Kidney tubule cell (primary cell): Measurements from ENCODE around the gene PTPN3.

ENCODE experiments used
- DNase-seq: peaks from one replicate; pipeline ENCODE4 v3.0.0-alpha.2; 2018; ENCODE audit warnings: low spot score

The PTPN3 gene

DNA sequence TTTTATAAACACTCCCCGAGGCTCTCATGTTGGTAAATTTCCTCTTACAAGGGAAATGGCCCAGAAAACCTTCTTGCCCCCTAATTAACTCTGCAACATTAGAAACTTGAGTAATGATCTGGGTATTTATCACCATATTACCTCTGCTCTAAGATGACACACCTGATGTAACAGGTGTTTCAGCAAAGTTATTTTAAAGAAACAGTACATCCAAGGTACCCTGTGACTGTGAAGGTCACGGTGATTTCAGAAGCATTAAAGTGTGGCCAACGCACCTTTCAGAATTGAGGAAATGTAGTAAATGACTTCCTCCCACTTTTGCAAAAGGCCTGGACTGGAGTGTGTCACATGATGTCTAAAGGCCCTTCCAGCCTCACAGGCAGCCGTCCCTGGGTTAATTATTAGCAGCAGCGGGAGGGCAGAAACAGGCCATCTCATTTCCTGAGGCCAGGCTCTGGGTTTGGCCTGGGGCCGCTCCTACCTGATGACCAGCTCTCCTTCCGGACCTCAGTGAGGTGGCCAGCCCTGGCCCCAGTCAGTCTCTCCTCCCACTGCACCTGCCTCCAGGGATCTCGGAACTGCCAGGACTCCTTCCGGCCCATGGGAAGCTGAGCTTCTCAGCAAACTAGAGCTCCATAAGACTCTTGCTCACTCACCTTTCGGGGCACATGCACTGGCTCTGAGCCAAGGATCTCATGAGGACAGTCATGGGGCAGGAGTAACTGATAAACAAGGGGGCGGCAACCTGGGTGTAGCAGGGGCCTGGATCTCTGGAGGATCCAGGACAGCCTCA, 20.7 kb downstream of the PTPN3 start:
- peak; percentile 100 for DNase-seq

DNA sequence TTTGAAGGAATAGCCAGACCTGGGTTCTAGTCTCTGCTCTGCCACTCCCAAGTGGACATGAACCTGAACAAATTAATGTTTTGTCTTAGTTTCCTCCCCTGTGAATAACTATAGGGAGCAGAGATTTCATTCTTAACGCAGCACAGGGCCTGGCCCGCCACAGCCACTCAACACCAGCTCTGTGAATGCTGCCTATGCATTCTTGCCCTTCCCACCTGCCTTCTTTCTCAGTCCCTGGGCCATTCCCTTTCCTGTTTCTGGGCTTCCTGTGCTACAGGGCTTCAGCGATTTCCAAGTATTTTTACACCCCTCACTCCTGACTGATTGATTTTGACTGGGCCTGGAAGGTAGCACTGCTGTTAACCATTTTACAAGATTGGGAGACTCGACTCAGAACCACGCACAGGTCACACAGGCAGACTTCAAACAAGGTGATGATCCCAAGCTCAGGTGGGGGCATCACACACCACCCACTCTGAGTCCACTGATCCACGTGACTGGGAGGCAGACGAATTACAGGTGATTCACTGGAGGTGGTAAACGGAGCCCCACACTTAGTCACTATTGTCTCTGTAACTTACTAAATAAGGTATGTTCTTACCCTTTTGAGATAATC, 21.4 kb downstream of the PTPN3 start:
- DNase-seq, result peak; percentile 93

DNA sequence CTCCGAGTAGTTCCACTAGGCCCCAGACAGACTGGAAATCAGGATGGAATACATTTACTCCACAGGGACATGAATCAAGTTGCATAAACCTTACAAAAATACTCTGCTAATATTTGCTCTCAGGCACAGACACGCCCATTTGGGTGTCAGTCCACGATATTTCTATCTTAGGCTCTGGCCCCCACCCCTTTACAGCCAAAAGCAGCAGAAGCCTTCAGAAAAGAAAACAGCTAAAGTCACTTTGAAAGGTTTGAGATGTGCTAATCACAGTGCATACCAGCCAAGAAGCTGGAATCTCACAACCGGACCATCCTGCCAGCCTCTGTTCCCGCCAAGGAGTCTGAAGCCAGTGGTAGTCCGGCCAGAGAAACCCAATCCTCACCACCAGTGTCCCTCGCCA, 22.6 kb downstream of the PTPN3 start:
- no peak for DNase-seq

DNA sequence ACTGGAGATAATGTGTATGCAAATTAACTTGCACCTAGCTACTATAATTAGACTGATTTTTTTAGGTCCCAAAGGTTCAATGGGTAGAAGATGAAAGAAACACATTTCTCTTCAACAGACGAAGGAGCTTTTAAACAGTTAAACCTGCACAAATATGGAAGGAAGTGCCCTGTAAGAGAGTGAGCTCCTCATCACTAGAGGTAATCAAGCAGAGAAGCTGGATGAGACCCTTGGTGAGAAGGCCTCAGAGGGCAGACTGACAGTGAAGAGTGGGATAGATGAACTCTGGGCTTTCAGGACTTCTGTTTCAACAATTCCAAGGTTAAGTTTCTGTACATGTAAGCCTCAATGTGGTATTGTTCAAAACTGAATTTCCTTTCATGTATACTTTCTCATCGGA, 23.2 kb downstream of the PTPN3 start:
- no peak for DNase-seq

DNA sequence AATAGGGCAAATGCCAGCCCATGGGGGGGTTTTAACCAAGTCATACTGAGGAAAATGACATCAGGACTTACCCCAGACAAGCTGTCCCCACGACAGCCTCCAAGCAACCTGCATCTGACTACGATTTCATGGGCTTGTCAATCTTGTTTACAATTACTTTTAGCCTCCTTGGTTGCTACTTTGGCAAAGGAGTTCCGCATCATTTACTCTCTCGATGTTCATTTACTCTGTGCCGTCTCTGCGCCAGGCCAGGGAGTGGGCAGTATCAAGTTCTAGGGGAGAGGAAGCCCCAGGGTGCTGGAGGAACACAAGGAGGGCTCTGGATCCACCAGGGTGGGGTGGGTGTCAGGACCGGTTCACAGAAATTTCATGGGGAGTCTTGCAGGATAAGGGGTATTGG, 23.9 kb downstream of the PTPN3 start:
- DNase-seq, result peak; percentile 54

DNA sequence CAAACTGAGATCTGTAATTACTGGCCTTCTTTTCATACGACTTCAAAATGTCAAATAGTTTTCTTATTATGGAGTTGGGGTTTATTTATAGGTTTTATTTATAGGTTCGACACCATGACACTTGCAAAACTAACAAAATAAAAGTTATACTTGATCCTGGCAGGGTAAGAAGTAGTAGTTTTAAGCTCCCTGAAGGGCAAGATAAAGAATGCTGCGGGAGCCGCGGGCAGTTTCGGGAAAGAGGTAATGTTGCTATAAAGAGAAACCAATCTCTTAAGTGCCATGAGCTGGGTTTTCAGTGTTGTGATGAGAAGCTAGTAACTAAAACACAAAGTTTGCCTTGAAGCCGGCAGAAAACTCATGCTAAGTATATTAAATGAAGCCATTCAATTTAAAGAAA, 24.8 kb downstream of the PTPN3 start:
- DNase-seq, result no peak

DNA sequence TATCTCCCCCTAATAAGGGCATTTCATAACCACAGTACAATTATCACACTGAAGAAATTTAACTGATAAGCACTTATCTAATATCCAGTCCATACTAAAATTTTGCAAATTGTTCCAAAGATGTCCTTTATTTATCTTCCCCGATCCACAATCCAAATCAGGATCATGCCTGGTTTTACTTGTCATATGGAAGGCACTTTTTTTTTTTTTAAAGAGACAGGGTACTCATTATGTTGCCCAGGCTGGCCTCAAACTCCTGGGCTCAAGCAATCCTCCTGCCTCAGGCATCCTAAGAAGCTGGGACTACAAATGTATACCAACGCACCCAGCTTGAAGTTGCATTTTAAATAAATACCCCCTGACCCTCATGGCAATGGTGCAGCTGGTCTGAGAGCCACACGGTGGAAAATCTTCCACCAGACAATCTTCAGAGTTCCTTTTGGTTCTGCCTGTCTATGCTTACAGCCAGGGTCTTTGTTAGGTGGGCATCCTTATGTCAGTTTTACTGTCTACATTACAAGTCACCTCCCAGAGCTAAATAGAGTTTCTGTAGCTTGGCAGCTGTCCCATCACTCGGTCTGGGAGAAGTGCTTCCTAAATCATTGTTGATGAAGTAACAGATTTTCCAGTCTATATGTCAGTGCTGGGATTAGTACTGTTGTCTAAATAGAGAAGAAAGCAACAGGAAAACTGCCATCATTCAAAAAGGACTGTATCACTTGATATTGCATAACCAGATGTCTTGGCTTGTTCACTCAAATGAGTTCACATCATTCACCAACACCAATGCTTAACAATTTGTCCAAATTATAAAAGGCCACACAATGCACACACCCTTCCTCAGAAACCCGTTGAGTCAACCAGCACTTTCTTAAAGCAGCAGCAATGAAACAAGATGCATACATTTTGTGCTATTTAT, 26.4 kb downstream of the PTPN3 start:
- no peak for DNase-seq

DNA sequence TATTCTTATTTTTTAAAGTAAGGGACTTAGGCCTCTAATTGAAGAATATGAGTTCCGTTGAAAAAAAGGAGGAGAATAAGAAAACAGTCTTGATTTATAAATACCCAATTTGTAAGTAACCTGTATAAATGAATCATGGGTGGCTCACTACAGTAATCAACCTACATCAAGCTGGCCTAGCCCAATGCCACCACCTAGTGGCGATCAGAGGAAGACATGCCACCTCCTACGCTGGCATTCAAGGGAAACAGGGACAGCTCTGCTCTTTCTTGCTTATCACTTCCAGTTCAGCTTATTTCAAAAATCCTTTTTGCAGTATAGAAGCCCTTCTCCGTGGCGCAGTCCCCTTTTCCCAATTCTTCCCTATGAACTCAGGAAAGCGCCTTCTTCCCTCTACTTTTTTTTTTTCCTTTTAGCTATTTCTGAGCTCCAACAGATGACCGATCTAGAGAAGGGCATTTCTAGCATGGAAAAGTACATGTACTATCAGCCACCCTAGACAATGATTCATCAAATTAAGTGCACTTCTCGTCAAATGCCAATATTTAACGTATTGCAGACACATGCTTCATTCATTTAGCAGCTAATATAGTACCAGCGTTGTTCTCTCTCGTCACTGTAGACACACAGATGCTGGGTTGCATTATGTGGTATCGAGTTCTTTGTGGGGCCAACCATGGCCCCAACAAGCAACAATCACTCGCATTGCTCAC, 28.3 kb downstream of the PTPN3 start:
- DNase-seq, result peak; percentile 84

DNA sequence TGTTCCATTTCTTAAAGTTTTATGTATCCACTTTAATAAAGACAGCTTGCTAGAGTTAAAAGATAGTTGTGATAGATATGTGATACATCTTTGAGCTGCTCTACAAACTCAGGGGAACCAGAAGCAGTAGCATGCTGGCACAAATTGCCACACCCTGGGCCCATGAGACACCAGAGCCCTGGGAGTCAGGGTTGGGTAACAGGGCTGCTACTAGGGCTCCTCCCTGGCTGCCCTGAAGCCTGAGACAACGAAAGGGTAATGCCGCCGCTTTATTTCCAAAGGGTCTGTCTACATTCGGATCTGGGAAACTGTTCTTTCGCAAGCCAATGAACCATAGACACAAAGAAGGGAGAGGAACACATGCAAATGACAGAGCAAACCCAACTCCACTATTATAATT, 29.2 kb downstream of the PTPN3 start:
- no peak for DNase-seq

DNA sequence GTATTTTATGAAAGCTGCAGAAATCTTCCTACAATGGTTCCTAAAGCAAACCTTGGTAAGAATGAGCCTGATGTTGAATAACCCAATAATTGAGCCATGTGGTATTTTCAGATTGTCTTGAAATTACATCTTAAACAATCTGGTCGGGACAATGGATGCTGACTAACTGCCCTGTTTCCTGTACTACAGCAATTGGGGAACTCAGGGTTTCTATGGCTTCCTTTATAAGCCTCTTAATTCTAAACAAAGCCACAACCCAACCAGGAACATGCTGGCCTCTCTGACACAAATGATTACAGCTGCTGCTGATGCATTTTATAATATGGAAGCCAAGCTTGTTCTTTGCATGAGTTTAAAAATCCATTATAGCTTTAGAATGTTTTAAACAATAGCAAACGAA, 30.2 kb downstream of the PTPN3 start:
- no peak for DNase-seq

DNA sequence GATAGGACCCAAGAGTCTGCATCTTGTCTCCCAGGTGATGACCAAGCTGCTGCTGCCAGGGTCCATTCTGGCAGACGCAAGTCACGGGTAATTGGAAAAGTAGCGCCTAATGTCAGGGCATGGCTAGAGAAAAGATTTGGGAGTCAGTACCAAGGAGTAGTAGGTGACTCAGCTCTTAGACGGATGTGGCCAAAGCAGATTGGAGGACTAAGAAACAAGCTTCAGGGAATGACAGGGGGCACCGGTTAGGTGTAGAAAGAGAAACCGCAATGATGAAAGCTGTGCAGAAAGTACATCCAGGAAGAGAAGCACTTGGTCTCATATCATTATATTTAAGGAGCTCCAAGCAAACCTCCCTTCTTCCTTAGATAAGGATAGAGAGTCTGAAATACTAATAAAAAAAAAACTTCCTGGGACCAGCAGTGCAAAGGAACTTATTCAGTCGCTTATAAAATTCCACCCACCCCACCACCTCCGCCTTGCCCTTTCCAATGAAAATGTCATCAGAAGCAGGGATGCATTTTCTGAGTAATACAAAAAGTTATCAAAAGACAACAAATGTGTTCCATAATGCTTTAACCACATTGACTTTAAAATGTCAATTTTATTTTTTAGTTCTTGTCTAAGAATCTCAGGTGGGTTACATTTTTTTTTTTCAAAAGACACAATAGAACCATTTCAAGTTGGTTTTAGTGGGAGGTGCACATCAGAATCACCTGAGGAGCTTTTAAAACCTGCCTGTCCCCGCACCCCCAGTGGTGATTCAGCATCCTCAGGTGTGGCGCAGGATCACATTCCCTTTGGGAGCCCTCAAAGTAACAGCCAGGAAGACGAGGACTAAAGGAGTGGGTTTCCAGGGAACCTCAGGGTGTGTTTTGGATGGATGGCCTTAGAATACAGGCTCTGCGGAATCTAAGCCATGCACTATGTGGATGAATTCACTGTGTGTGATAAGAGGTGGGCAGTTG, 31.2 kb downstream of the PTPN3 start:
- peak; percentile 56 for DNase-seq

DNA sequence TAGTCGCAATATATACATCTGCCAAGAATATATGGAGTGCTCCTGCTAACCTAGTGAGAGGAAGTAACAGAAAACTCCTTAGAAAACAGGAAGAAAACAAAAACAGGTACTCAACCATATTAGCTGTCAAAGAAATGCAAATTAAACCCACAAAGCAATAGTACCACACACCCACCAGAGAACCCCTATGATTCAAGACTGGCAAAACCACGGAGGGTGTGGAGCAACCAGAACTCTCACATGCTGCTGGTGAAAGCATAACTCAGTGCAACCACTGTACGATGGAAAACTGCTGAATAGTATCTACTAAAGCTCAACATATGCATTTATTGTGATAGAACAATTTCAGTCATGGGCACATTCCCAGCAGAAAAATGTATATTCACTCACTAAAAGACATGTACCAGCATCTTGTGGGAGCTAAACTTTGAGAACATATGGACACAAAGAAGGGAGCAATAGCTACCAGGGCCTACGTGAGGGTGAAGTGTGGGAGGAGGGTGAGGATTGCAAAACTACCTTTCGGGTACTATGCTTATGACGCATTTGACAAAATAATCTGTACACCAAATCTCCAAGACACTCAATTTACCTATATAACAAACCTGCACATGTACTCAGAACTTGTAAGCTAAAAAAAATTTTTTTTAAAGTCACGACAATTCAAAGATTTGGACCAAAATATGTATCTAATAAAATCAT, 34.0 kb downstream of the PTPN3 start:
- no peak for DNase-seq

DNA sequence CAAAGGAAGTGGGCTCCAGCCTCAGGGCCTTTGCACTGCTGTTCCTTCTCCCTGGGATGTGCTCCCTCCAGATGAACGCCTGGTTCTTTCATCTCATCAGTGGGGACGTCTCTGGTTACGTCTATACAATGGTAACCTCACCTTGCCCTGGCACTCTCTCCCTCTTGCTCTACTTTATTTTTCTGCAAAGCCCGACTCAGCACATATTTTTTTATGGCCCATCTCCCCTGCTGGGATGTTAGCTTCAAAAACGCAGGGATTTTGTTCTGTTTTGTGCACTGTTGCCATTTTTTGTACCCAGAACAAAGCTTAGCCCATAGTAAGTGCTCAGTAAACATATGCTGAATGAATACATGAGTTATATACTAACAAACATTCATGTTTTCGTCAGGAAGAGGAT, 37.5 kb downstream of the PTPN3 start:
- DNase-seq, result no peak

DNA sequence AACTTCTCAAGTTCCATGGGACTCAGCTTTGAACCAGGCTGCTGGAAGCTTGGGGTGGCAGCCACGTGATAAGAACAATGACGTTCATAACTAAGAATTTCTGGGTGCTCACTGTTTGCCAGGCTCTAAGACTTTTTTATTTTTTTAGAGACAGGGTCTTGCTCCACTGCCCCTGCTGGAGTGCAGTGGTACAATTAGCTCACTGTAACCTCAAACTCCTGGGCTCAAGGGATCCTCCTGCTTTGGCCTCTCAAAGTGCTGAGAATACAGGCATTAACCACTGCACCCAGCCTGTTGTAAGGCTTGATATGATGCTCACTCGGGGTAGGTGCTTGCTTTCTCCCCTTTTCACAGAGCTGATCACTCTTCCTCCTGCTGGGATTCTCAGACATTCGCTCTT, 38.7 kb downstream of the PTPN3 start:
- DNase-seq, result no peak

DNA sequence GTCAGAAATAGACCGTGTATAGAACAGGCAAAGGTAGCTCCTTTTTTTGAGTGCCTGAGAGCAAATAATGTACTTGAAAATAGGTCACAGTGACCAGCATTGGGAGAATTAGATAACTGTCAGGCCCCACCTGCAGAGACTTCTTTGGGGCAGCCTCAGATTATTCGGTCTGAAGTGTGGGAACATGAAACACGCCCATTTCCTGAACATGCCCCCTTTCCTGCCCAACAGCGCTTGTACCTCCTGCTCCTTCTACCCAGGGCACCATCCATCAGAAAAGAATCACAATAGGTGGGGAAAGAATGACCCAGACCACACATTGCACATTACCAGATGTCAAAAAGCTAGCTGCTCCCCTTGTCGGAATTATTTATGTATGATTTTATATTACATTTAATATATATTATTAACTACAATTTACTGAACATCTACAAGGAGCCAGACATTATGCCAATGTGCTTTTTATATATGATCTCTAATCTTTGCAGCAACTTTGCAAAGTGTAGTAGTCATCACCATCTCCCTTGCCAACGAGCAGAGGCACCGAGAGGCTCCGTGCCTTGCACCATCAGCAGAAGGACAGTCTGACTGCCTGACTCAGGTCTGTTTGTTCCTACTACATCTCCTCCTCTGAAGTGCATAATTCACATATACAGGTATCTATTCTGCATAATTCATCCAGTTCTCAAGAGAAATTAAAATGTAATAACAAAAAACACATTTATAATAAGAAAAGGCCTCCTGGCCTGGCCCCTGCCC, 39.5 kb downstream of the PTPN3 start:
- DNase-seq, result no peak

DNA sequence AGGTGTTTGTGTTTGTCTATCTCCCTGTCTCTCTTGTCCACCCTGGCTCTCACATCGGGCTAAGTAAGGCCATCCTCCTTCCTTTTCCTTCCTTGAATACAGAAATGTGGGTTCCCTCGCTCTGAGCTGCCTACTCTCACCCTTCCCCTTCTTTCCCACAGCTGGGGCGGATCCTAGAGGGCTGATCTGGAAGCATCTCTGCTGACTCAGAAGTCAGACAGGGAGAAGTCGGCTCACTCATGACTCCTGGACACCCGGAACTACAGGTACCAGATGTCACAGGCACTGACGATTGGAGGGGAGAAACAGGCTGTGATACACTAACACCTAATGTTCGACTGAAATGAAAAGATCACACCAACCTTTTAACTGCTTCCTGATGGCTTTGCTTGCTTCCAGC, 41.3 kb downstream of the PTPN3 start:
- DNase-seq, result no peak

DNA sequence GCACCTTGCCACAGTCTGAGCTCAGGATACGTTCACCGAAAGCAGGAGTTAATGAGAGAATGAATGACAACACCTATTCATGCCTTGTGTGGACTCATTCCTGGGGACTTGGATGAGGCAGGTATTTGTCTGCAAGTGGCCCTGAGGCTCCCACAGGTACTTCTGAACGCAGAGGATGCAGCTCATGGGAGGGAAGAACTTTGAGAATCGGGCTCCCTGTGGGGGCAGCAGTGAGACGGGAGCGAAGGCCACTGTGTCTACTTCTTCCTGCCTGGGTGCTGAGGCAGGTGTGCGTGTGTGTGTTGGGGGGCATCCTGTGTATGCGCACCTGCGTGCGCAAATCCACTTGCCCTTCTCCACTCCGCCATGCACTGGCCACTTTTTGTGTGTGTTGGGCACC, 42.2 kb downstream of the PTPN3 start:
- no peak for DNase-seq

DNA sequence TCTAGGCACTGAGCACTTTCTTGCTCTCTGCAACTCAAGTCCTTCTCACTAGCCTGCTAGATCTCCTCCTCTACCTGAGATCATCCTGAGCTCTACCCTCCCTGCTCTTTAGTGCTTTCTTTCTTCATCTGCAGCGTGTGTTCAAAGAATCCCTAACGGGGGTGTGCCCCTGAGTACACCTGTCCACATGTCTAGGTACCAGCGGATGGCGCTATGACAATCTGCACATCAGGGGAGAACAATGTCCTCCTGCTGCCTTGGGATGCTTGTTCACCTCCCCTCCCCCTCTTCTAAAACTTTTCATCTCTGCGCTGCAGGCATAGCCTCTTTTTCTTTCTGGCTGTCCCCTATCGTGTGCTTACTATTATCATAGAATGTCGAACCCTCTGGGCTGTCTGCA, 42.7 kb downstream of the PTPN3 start:
- no peak for DNase-seq

DNA sequence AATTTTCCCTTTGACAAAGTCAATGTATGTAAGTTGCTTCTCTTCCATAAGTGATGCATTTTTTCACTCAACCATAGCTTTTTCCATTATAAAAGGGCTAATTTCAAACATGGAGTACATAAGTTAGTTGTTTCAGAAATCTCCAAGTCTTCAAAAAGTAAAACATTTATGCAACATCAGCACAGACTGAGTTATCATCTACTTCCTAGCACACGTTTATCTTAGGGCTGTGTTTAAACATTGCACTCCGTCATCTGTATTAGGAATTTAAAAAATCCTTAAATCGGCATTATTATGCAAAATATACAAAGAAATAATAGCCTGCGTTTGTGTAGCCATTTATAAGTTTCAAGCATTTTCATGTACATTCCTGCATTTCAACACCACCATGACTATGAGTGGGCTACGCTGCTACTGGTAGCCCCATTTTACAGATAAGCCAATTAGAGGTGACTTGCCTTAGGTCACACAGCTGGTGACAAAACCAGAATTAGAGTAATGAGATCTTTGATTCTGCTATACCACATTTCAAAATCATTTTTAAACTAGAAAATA, 43.4 kb downstream of the PTPN3 start:
- no peak for DNase-seq
